ENCODE results near the gene RCAN3. TPM values are rescaled to one million over a fixed set of nuclear protein-coding genes. Genes with fewer than 3 reads are reported as not detected.

The RCAN3 gene
- total and polyA plus RNA-seq, 9 of the 15 experiments (the other 6 are each of a cell fraction or from before 2014, with no cell fraction given): 0.10 to 1.4 (median 0.43) TPM

- H3K36me3 ChIP-seq (ENCODE audit: control insufficient read depth, insufficient read depth, low read length): no peaks in the 10 kb centered on the region
- no TSS peak for BruUV-seq (replicated peaks)
- H3K79me2 ChIP-seq (ENCODE audit: control insufficient read depth, insufficient read depth, low read length): no peaks in the 10 kb centered on the region
- in situ Hi-C loops (cut with MboI): no loop called here
- H3K4me2 ChIP-seq (ENCODE audit: insufficient read depth, low read length): no peak overlapping the region
- no peak for FAIRE-seq
- H4K20me1 ChIP-seq (replicated peaks; ENCODE audit: control insufficient read depth, insufficient read depth, low read length): no peaks in the 10 kb centered on the region
- 70% methylated on average over 17 of the region's 18 CpGs for whole genome bisulfite sequencing (ENCODE audit: insufficient coverage, low coverage, missing lambda C conversion rate)
- intact Hi-C loops (cut with micrococcal nuclease): no loop called here
- H2AFZ ChIP-seq (ENCODE audit: low read depth, low read length): 0 out of 2 replicates have a peak overlapping the region, but pooled peaks have one; percentile 38
- DNase-seq (ENCODE audit: extremely low read depth in 1 of 4, low spot score in 3 of 4): no peak
- H3K9me3 ChIP-seq (replicated peaks; ENCODE audit: control insufficient read depth, insufficient read depth, low read depth, low read length): peaks cover 15% of the 10 kb centered on the region
- no peaks in the 10 kb centered on the region; a peak in 2 of 5 replicates for H3K4me1 ChIP-seq (replicated peaks in 1 of 2; ENCODE audit: control insufficient read depth in 2 of 2, insufficient read depth in 2 of 2, low read length in 2 of 2)
- peak; percentile 33 for TF ChIP-seq FOS (IDR thresholded peaks at IDR 0.05; ENCODE audit: extremely low read depth, insufficient read length)
- TF ChIP-seq NFYB (IDR thresholded peaks at IDR 0.05; ENCODE audit: extremely low read depth, insufficient read length): peak; percentile 95
- TF ChIP-seq ASH1L (IDR thresholded peaks at IDR 0.05; ENCODE audit: borderline replicate concordance, low read depth, partially characterized antibody): peak; percentile 71
- TF ChIP-seq, protein P1, sequence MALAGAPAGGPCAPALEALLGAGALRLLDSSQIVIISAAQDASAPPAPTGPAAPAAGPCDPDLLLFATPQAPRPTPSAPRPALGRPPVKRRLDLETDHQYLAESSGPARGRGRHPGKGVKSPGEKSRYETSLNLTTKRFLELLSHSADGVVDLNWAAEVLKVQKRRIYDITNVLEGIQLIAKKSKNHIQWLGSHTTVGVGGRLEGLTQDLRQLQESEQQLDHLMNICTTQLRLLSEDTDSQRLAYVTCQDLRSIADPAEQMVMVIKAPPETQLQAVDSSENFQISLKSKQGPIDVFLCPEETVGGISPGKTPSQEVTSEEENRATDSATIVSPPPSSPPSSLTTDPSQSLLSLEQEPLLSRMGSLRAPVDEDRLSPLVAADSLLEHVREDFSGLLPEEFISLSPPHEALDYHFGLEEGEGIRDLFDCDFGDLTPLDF (CRISPR knock-in tag; IDR thresholded peaks at IDR 0.05): 0 out of 2 replicates have a peak, but pooled peaks have one; percentile 31
- no peak for TF ChIP-seq SIRT6 (IDR thresholded peaks at IDR 0.05; ENCODE audit: low read depth, low read length)
- 0 out of 2 replicates have a peak, but pooled peaks have one; percentile 34 for TF ChIP-seq ZNF316 (IDR thresholded peaks at IDR 0.05)
- peak; percentile 81 for TF ChIP-seq RBM25 (IDR thresholded peaks at IDR 0.05; ENCODE audit: low read depth, low read length, severe bottlenecking)
- no peak for TF ChIP-seq SMARCA4 (IDR thresholded peaks at IDR 0.05)
- peak; percentile 60; the same call in 1 of the 2 replicates for TF ChIP-seq CC2D1A (IDR thresholded peaks at IDR 0.05)
- 0 out of 2 replicates have a peak, but pooled peaks have one; percentile 20 for TF ChIP-seq CBX1 (IDR thresholded peaks at IDR 0.05; ENCODE audit: low read depth)
- no peak for TF ChIP-seq PCBP2 (IDR thresholded peaks at IDR 0.05; ENCODE audit: low read depth, low read length, poor library complexity, severe bottlenecking)
- TF ChIP-seq MBD2 (IDR thresholded peaks at IDR 0.05; ENCODE audit: borderline replicate concordance, low read depth): 0 out of 2 replicates have a peak, but pooled peaks have one; percentile 29
- no peak overlapping the region for H3K27ac ChIP-seq (ENCODE audit: extremely low read depth, low read depth, low read length)
- ChIA-PET CTCF (ENCODE audit: low intra/inter-chr PET ratio) (interaction anchor here (0.6 kb wide), 1 partner anchor 18 kb away, joined by 3 read pairs; no protein-coding TSS in a partner anchor), POLR2A (interaction anchor here (0.6 to 2.6 kb wide), 4 partner anchors 9 to 408 kb away, joined by 3 to 11 read pairs (median 5); no protein-coding TSS in a partner anchor)
- no peak overlapping the region for H3K9ac ChIP-seq (ENCODE audit: insufficient read depth in 1 of 2, low read depth in 2 of 2, low read length in 2 of 2)
- peak; percentile 54; the same call in 2 of the 3 replicates for ATAC-seq
- no peak overlapping the region for H3K4me3 ChIP-seq
- no peaks in the 10 kb centered on the region for H3K9me1 ChIP-seq (ENCODE audit: control insufficient read depth, insufficient read depth, low read length)
- peaks cover 6 to 19% of the 10 kb centered on the region in 2 experiments; a peak in 4 of 5 replicates for H3K27me3 ChIP-seq (ENCODE audit: control insufficient read depth in 2 of 2, insufficient read depth in 2 of 2, low read length in 2 of 2)
Observed at GRCh38 chr1:24490101-24490781, 12.4 kb upstream of the RCAN3 start.

Data from K562 (cell line).